HCT116 (cell line): ENCODE results near the gene RUNX2.

Source experiments
- CBX3 ChIP-seq: IDR thresholded peaks from 2 replicates; pipeline ENCODE4 v1.6.1; 2012; ENCODE audit warnings: low read depth
- EZH2 ChIP-seq: fragments of 200-600 bp; sonication (generic); IDR thresholded peaks from 2 replicates; pipeline ENCODE4 v1.6.1; 2017; ENCODE audit warnings: antibody characterized with exemption, mixed run types
- POLR2AphosphoS5 ChIP-seq: IDR thresholded peaks from 2 replicates; pipeline ENCODE4 v1.6.1; 2011; ENCODE audit warnings: mild to moderate bottlenecking, low read depth, low read length, moderate library complexity
- SIN3A ChIP-seq: IDR thresholded peaks from 2 replicates; pipeline ENCODE4 v1.6.1; 2012; ENCODE audit warnings: low read depth
- TF ChIP-seq, protein P1 (sequence below), 3 experiments: fragments of 200-600 bp in 1 of 3; sonication (generic) in 1 of 3; IDR thresholded peaks in 2 of 3; conservative IDR thresholded peaks in 1 of 3; 2 replicates each; pipeline ENCODE4 v1.5.1; 2012 to 2017; ENCODE audit warnings: low read depth in 2 of 3, low read length in 2 of 3, antibody characterized with exemption in 1 of 3, borderline replicate concordance in 1 of 3, control low read depth in 1 of 3, mild to moderate bottlenecking in 1 of 3, mixed read lengths in 1 of 3, mixed run types in 1 of 3, moderate library complexity in 1 of 3; ENCODE audit not compliant: insufficient read depth in 1 of 3
- TF ChIP-seq, protein P2 (sequence below): IDR thresholded peaks from 2 replicates; pipeline ENCODE4 v1.6.1; 2012; ENCODE audit warnings: low read depth

DNA sequence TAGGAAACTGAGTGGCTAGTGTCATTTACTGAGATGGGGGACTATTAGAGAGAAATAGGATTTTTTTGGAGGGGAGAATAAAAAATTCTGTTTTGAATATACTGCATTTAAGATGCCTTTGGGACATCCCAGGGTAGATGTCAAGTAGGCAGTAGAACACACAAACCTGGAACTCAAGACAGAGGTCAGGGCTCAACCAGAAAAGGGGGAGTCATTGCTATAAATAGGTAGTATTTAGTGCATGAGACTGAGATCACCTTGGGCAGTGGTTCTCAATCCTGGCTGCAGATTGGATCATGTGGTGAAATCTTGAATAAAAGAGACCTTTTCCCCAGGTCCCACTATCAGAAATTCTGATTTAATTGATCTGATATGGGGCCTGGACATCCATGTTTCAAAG is 160.1 kb downstream of the RUNX2 start:
- TF ChIP-seq POLR2AphosphoS5 (no peak), CBX3 (no peak), EZH2 (no peak), SIN3A (no peak)
- TF ChIP-seq, protein P1, sequence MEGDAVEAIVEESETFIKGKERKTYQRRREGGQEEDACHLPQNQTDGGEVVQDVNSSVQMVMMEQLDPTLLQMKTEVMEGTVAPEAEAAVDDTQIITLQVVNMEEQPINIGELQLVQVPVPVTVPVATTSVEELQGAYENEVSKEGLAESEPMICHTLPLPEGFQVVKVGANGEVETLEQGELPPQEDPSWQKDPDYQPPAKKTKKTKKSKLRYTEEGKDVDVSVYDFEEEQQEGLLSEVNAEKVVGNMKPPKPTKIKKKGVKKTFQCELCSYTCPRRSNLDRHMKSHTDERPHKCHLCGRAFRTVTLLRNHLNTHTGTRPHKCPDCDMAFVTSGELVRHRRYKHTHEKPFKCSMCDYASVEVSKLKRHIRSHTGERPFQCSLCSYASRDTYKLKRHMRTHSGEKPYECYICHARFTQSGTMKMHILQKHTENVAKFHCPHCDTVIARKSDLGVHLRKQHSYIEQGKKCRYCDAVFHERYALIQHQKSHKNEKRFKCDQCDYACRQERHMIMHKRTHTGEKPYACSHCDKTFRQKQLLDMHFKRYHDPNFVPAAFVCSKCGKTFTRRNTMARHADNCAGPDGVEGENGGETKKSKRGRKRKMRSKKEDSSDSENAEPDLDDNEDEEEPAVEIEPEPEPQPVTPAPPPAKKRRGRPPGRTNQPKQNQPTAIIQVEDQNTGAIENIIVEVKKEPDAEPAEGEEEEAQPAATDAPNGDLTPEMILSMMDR (IDR thresholded peaks at IDR 0.05 in 2 of 3, conservative IDR thresholded peaks at IDR 0.05 in 1 of 3; ENCODE audit: borderline replicate concordance in 1 of 3, insufficient read depth in 1 of 3, low read depth in 2 of 3, low read length in 2 of 3), result no peak
- TF ChIP-seq, protein P2, sequence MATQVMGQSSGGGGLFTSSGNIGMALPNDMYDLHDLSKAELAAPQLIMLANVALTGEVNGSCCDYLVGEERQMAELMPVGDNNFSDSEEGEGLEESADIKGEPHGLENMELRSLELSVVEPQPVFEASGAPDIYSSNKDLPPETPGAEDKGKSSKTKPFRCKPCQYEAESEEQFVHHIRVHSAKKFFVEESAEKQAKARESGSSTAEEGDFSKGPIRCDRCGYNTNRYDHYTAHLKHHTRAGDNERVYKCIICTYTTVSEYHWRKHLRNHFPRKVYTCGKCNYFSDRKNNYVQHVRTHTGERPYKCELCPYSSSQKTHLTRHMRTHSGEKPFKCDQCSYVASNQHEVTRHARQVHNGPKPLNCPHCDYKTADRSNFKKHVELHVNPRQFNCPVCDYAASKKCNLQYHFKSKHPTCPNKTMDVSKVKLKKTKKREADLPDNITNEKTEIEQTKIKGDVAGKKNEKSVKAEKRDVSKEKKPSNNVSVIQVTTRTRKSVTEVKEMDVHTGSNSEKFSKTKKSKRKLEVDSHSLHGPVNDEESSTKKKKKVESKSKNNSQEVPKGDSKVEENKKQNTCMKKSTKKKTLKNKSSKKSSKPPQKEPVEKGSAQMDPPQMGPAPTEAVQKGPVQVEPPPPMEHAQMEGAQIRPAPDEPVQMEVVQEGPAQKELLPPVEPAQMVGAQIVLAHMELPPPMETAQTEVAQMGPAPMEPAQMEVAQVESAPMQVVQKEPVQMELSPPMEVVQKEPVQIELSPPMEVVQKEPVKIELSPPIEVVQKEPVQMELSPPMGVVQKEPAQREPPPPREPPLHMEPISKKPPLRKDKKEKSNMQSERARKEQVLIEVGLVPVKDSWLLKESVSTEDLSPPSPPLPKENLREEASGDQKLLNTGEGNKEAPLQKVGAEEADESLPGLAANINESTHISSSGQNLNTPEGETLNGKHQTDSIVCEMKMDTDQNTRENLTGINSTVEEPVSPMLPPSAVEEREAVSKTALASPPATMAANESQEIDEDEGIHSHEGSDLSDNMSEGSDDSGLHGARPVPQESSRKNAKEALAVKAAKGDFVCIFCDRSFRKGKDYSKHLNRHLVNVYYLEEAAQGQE, result no peak
